ENCODE data around the gene KCNK7.
A peak's percentile ranks its signal among the peaks of the same experiment; 100 is the strongest.

- peak; percentile 63 to 75 (median 74) for TF ChIP-seq CTCF (IDR thresholded peaks at IDR 0.05)
- no peak for TF ChIP-seq POLR2A (IDR thresholded peaks at IDR 0.05; ENCODE audit: low read depth)
Measured at GRCh38 chr11:65593518-65594414, 1.8 kb downstream of the KCNK7 start.
